ENCODE measurements around the gene PLP1. TPM values are rescaled to one million over a fixed set of nuclear protein-coding genes. Genes with fewer than 3 reads are reported as not detected.

PLP1 gene
- total RNA-seq, 1 experiment from 2014 or later: 88.3 TPM

- Histone ChIP-seq H3K23me2 (ENCODE audit: insufficient read length, low read depth, low read length, poor library complexity, severe bottlenecking) (no peaks in the 10 kb centered on the region), H4K20me1 (ENCODE audit: control insufficient read depth, insufficient read depth, insufficient read length) (no peaks in the 10 kb centered on the region), H3K56ac (ENCODE audit: insufficient read length, low read depth, low read length) (no peak overlapping the region), H3K14ac (ENCODE audit: insufficient read depth, low read length) (no peak overlapping the region), H3K79me1 (ENCODE audit: insufficient read depth, low read depth, low read length, poor library complexity, severe bottlenecking) (no peaks in the 10 kb centered on the region), H2AFZ (ENCODE audit: low read length) (no peak overlapping the region), H2BK20ac (ENCODE audit: low read depth, low read length, poor library complexity, severe bottlenecking) (no peak overlapping the region), H3K4me1 (ENCODE audit: insufficient read depth, low read length) (no peaks in the 10 kb centered on the region), H2BK15ac (ENCODE audit: low read depth, low read length) (no peak overlapping the region), H2BK5ac (ENCODE audit: insufficient read length, low read length) (no peak overlapping the region), H3K27ac (ENCODE audit: insufficient read length, low read depth, low read length) (no peak overlapping the region), H3K4ac (ENCODE audit: low read depth, low read length) (no peak overlapping the region), H3T11ph (ENCODE audit: low read length) (no peak overlapping the region), H3K9ac (ENCODE audit: extremely low read depth, insufficient read length, low read length) (no peak overlapping the region), H2AK5ac (ENCODE audit: insufficient read length, low read length) (no peak overlapping the region), H3K23ac (ENCODE audit: insufficient read length, low read depth, low read length) (no peak overlapping the region), H3K79me2 (ENCODE audit: insufficient read depth, low read length) (no peaks in the 10 kb centered on the region), H2BK120ac (ENCODE audit: low read depth, low read length, poor library complexity, severe bottlenecking) (no peak overlapping the region), H4K91ac (ENCODE audit: insufficient read length, low read depth, low read length) (no peak overlapping the region), H2BK12ac (ENCODE audit: insufficient read length, low read depth, low read length) (no peak overlapping the region), H3K4me2 (ENCODE audit: insufficient read depth, insufficient read length, low read length) (no peak overlapping the region), H4K8ac (replicated peaks; ENCODE audit: insufficient read length, low read depth, low read length) (no peak overlapping the region), H3K18ac (ENCODE audit: insufficient read length, low read depth, low read length) (no peak overlapping the region), H3K27me3 (ENCODE audit: insufficient read depth, low read length) (no peaks in the 10 kb centered on the region), H4K5ac (ENCODE audit: insufficient read length, low read depth, low read length) (no peak overlapping the region), H3K9me3 (ENCODE audit: control insufficient read depth, low read depth, low read length) (no peaks in the 10 kb centered on the region)
- Mint-ChIP-seq H3K27me3 (ENCODE audit: low read depth) (no peaks in the 10 kb centered on the region), H3K4me3 (no peak overlapping the region), H3K36me3 (ENCODE audit: insufficient read depth in 1 of 3, low read depth in 3 of 3) (peaks cover 50 to 92% (median 67%) of the 10 kb centered on the region in 3 experiments), H3K4me1 (no peaks in the 10 kb centered on the region), H3K9me3 (peaks cover 0 to 13% of the 10 kb centered on the region in 2 experiments; a peak in 1 of 5 replicates), H3K27ac (peak overlapping the region in 1 of 3 experiments; percentile 32; a peak in 1 of 7 replicates)
- no CpG with 5 or more reads among the region's 3 CpGs for WGBS (ENCODE audit: extremely low coverage, insufficient read length, low lambda C conversion rate)
- no peak for TF ChIP-seq CTCF (conservative IDR thresholded peaks at IDR 0.05)
- peak; percentile 17 for DNase-seq
Measured at GRCh38 chrX:103782640-103783039, 6.0 kb downstream of the PLP1 start.

Data from H9 (cell line).